NB4 (cell line): ENCODE measurements around the gene NRCAM.
"Not testable (repeated sequence)": the region's sequence is repeated elsewhere in the genome, so short reads cannot be mapped to it uniquely, and the experiment has no call there.

ENCODE experiments used
- DNase-seq: peaks from one replicate; pipeline ENCODE4 v3.0.0; 2010; ENCODE audit warnings: low read depth
- H3K4me3 ChIP-seq: one replicate; pipeline ENCODE4 v1.5.1; 2011; ENCODE audit warnings: mild to moderate bottlenecking, low read depth, low read length, moderate library complexity
- CTCF ChIP-seq: IDR thresholded peaks from one replicate; pipeline ENCODE4 v1.5.1; 2012; ENCODE audit warnings: low read depth, low read length
- MAX ChIP-seq: IDR thresholded peaks from 2 replicates; pipeline ENCODE4 v1.6.1; 2011; ENCODE audit warnings: low read depth, low read length
- MYC ChIP-seq: IDR thresholded peaks from 2 replicates; pipeline ENCODE4 v1.6.1; 2011; ENCODE audit warnings: low read depth, low read length
- POLR2A ChIP-seq: IDR thresholded peaks from 2 replicates; pipeline ENCODE4 v1.6.1; 2011; ENCODE audit warnings: mild to moderate bottlenecking; ENCODE audit not compliant: insufficient read length; ENCODE audit errors: extremely low read depth

The NRCAM gene

GRCh38 chr7:108266491-108266890 lies 189.7 kb downstream of the NRCAM start:
- no peak for DNase-seq
- TF ChIP-seq MYC (no peak), CTCF (no peak), MAX (no peak), POLR2A (no peak)
- no peak overlapping the region for H3K4me3 ChIP-seq

GRCh38 chr7:108266035-108266434 lies 190.2 kb downstream of the NRCAM start:
- TF ChIP-seq MYC (no peak), POLR2A (no peak)
- no peak for DNase-seq

GRCh38 chr7:108265007-108265406 lies 191.2 kb downstream of the NRCAM start:
- DNase-seq = no peak
- TF ChIP-seq POLR2A = no peak
- TF ChIP-seq CTCF = no peak
- no peak for TF ChIP-seq MYC
- TF ChIP-seq MAX = no peak
- H3K4me3 ChIP-seq = no peak overlapping the region

More at GRCh38 chr7:108266035-108266434, 190.2 kb downstream of the NRCAM start:
- H3K4me3 ChIP-seq = no peak overlapping the region

- DNase-seq = no peak
- TF ChIP-seq MYC (no peak), CTCF (no peak), MAX (no peak), POLR2A (no peak)
- H3K4me3 ChIP-seq = no peak overlapping the region
These were observed 192.8 kb downstream of the NRCAM start for GRCh38 chr7:108263425-108263824.

- TF ChIP-seq MYC (no peak), POLR2A (no peak), CTCF (no peak), MAX (no peak)
- no peak overlapping the region for H3K4me3 ChIP-seq
- DNase-seq = no peak
These were observed 194.5 kb downstream of the NRCAM start for GRCh38 chr7:108261560-108262255.

- not testable (repeated sequence) for H3K4me3 ChIP-seq, DNase-seq
These were observed 196.8 kb downstream of the NRCAM start for GRCh38 chr7:108259447-108259846.

GRCh38 chr7:108257954-108258353 lies 198.3 kb downstream of the NRCAM start:
- DNase-seq = no peak
- H3K4me3 ChIP-seq = no peak overlapping the region
- TF ChIP-seq CTCF (no peak), MAX (no peak), POLR2A (no peak), MYC (no peak)
